Stimulated activated CD8-positive, alpha-beta memory T cell treated with anti-CD3 and anti-CD28 coated beads, Interleukin-4, amount 100 ng/mL, for 4 hours (primary cell): Measurements from ENCODE around the gene ARHGEF28.

ENCODE experiments used
- DNase-seq, 2 donors: peaks; one replicate each; pipeline ENCODE4 v3.0.0-alpha.2; 2020; ENCODE audit warnings: low read depth in 2 of 2, low spot score in 1 of 2

Gene ARHGEF28

GRCh38 chr5:73897893-73898292, 271.9 kb downstream of the ARHGEF28 start:
- no peak for DNase-seq

GRCh38 chr5:73899055-73899454, 273.1 kb downstream of the ARHGEF28 start:
- no peak for DNase-seq

GRCh38 chr5:73899916-73900315, 273.9 kb downstream of the ARHGEF28 start:
- no peak for DNase-seq

- no peak for DNase-seq
Measured at GRCh38 chr5:73900566-73900965, 274.6 kb downstream of the ARHGEF28 start.

- DNase-seq: no peak
Measured at GRCh38 chr5:73901043-73901442, 275.0 kb downstream of the ARHGEF28 start.

- DNase-seq: no peak
Measured at GRCh38 chr5:73901455-73901854, 275.5 kb downstream of the ARHGEF28 start.

- no peak for DNase-seq
Measured at GRCh38 chr5:73902327-73903051, 276.5 kb downstream of the ARHGEF28 start.

GRCh38 chr5:73903169-73903568, 277.2 kb downstream of the ARHGEF28 start:
- no peak for DNase-seq

GRCh38 chr5:73906277-73906676, 280.3 kb downstream of the ARHGEF28 start:
- no peak for DNase-seq

GRCh38 chr5:73907164-73907563, 281.2 kb downstream of the ARHGEF28 start:
- no peak for DNase-seq

- no peak for DNase-seq
Measured at GRCh38 chr5:73908395-73908794, 282.4 kb downstream of the ARHGEF28 start.

- DNase-seq: no peak
Measured at GRCh38 chr5:73908846-73909245, 282.9 kb downstream of the ARHGEF28 start.

GRCh38 chr5:73909474-73909873, 283.5 kb downstream of the ARHGEF28 start:
- no peak for DNase-seq

GRCh38 chr5:73911761-73912393, 285.9 kb downstream of the ARHGEF28 start:
- DNase-seq: no peak

GRCh38 chr5:73912821-73913271, 286.9 kb downstream of the ARHGEF28 start:
- no peak for DNase-seq

- DNase-seq: no peak
Measured at GRCh38 chr5:73913971-73914370, 288.0 kb downstream of the ARHGEF28 start.

- DNase-seq: no peak
Measured at GRCh38 chr5:73915345-73915744, 289.3 kb downstream of the ARHGEF28 start.

GRCh38 chr5:73917433-73917832, 291.4 kb downstream of the ARHGEF28 start:
- no peak for DNase-seq

- no peak for DNase-seq
Measured at GRCh38 chr5:73917891-73918290, 291.9 kb downstream of the ARHGEF28 start.

- no peak for DNase-seq
Measured at GRCh38 chr5:73918791-73919221, 292.8 kb downstream of the ARHGEF28 start.

- DNase-seq: no peak
Measured at GRCh38 chr5:73921741-73922140, 295.7 kb downstream of the ARHGEF28 start.

- DNase-seq: no peak
Measured at GRCh38 chr5:73922224-73922623, 296.2 kb downstream of the ARHGEF28 start.
